Tibial artery (tissue), 4 donors: Measurements from ENCODE around the gene GABRA1.

Experiments
- DNase-seq, 2 donors: peaks; one replicate each; pipeline ENCODE4 v3.0.0-alpha.2; 2019
- H3K27ac ChIP-seq, 2 donors: fragments of 200-600 bp; sonication (generic) in 1 of 2; 1 replicate in 1 of 2; 2 replicates in 1 of 2; pipeline ENCODE4 v1.5.1; 2018 to 2019; ENCODE audit warnings: mild to moderate bottlenecking in 1 of 2
- H3K27me3 ChIP-seq, 2 donors: fragments of 200-600 bp; sonication (generic) in 1 of 2; one replicate each; pipeline versions ENCODE4 v1.5.1 to v1.6.0; 2016 to 2019
- H3K36me3 ChIP-seq, 3 donors: fragments of 200-600 bp; sonication (generic) in 2 of 3; one replicate each; pipeline ENCODE4 v1.5.1; 2016 to 2019; ENCODE audit warnings: mild to moderate bottlenecking in 2 of 3
- H3K4me1 ChIP-seq, 4 donors: fragments of 200-600 bp; sonication (generic) in 2 of 4; 1 replicate in 3 of 4; 2 replicates in 1 of 4; pipeline ENCODE4 v1.5.1; 2016 to 2019
- H3K4me3 ChIP-seq, 2 donors: fragments of 200-600 bp; sonication (generic) in 1 of 2; 1 replicate in 1 of 2; 2 replicates in 1 of 2; pipeline ENCODE4 v1.5.1; 2018 to 2019; ENCODE audit warnings: mild to moderate bottlenecking in 2 of 2
- H3K9me3 ChIP-seq, 3 donors: fragments of 200-600 bp; sonication (generic) in 1 of 3; one replicate each; pipeline ENCODE4 v1.5.1; 2016 to 2019
- CTCF ChIP-seq, 2 experiments: fragments of 200-600 bp in 1 of 2; fragments of 450-650 bp in 1 of 2; IDR thresholded peaks; one replicate each; pipeline ENCODE4 v1.5.1; 2017 to 2019; ENCODE audit warnings: antibody characterized with exemption in 2 of 2, mild to moderate bottlenecking in 1 of 2, moderate library complexity in 1 of 2
- intact Hi-C: fragments of 100-400 bp; cut with DNase I; formaldehyde crosslinking; loops from one replicate; pipeline ENCODE4 v1.15.0; 2023; ENCODE audit warnings: low total_unique reads

GABRA1 gene

GRCh38 chr5:161925960-161926359 lies 78.0 kb downstream of the GABRA1 start:
- H3K9me3 ChIP-seq, result no peaks in the 10 kb centered on the region
- H3K4me3 ChIP-seq, result no peak overlapping the region
- H3K36me3 ChIP-seq, result no peaks in the 10 kb centered on the region
- no peak for DNase-seq
- no peak for TF ChIP-seq CTCF (IDR thresholded peaks at IDR 0.05)
- H3K4me1 ChIP-seq, result no peaks in the 10 kb centered on the region
- H3K27ac ChIP-seq, result no peak overlapping the region
- no peaks in the 10 kb centered on the region for H3K27me3 ChIP-seq
- intact Hi-C loops, result no loop called here

- no peaks in the 10 kb centered on the region for H3K4me1 ChIP-seq
- TF ChIP-seq CTCF (IDR thresholded peaks at IDR 0.05), result no peak
- no peaks in the 10 kb centered on the region for H3K9me3 ChIP-seq
- H3K4me3 ChIP-seq, result no peak overlapping the region
- DNase-seq, result no peak
- no peaks in the 10 kb centered on the region for H3K36me3 ChIP-seq
- H3K27me3 ChIP-seq, result no peaks in the 10 kb centered on the region
- no peak overlapping the region for H3K27ac ChIP-seq
- intact Hi-C loops, result no loop called here
These were observed 86.6 kb downstream of the GABRA1 start for GRCh38 chr5:161934486-161934885.

- no peak for TF ChIP-seq CTCF (IDR thresholded peaks at IDR 0.05)
- no peaks in the 10 kb centered on the region for H3K9me3 ChIP-seq
- no peaks in the 10 kb centered on the region for H3K4me1 ChIP-seq
- no peaks in the 10 kb centered on the region for H3K27me3 ChIP-seq
- no peak overlapping the region for H3K27ac ChIP-seq
- H3K4me3 ChIP-seq, result no peak overlapping the region
- H3K36me3 ChIP-seq, result no peaks in the 10 kb centered on the region
- intact Hi-C loops, result no loop called here
- DNase-seq, result no peak
These were observed 97.1 kb downstream of the GABRA1 start for GRCh38 chr5:161944974-161945373.

GRCh38 chr5:161946911-161947310 lies 99.0 kb downstream of the GABRA1 start:
- DNase-seq, result no peak
- TF ChIP-seq CTCF (IDR thresholded peaks at IDR 0.05), result no peak
- intact Hi-C loops, result no loop called here
- Histone ChIP-seq H3K27me3 (no peaks in the 10 kb centered on the region), H3K36me3 (no peaks in the 10 kb centered on the region), H3K4me1 (no peaks in the 10 kb centered on the region), H3K9me3 (no peaks in the 10 kb centered on the region), H3K27ac (no peak overlapping the region), H3K4me3 (no peak overlapping the region)
